ENCODE measurements around the gene SH2B3.

- TF ChIP-seq POLR2AphosphoS5 (IDR thresholded peaks at IDR 0.05) (no peak), CTCF (IDR thresholded peaks at IDR 0.05 in 8 of 11, conservative IDR thresholded peaks at IDR 0.05 in 3 of 11) (no peak), POLR2A (IDR thresholded peaks at IDR 0.05) (no peak)
Observed at GRCh38 chr12:111436266-111436665, 30.5 kb downstream of the SH2B3 start.
